GDM1 (cell line): ENCODE results near the gene TRIM17.

Experiments
- DNase-seq: peaks from one replicate; lab custom pipeline; 2025; lab: John Stamatoyannopoulos, UW

Gene TRIM17, protein sequence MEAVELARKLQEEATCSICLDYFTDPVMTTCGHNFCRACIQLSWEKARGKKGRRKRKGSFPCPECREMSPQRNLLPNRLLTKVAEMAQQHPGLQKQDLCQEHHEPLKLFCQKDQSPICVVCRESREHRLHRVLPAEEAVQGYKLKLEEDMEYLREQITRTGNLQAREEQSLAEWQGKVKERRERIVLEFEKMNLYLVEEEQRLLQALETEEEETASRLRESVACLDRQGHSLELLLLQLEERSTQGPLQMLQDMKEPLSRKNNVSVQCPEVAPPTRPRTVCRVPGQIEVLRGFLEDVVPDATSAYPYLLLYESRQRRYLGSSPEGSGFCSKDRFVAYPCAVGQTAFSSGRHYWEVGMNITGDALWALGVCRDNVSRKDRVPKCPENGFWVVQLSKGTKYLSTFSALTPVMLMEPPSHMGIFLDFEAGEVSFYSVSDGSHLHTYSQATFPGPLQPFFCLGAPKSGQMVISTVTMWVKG

GRCh38 chr1:228416217-228416933, at the start of gene TRIM17:
TSS of gene TRIM17 (minus strand) at chr1:228416861. CDS start at chr1:228415072, 1,789 bp downstream.
- no peak for DNase-seq

- DNase-seq: peak; percentile 29
These were observed 49.0 kb upstream of the TRIM17 start for GRCh38 chr1:228465571-228466146.

DNA sequence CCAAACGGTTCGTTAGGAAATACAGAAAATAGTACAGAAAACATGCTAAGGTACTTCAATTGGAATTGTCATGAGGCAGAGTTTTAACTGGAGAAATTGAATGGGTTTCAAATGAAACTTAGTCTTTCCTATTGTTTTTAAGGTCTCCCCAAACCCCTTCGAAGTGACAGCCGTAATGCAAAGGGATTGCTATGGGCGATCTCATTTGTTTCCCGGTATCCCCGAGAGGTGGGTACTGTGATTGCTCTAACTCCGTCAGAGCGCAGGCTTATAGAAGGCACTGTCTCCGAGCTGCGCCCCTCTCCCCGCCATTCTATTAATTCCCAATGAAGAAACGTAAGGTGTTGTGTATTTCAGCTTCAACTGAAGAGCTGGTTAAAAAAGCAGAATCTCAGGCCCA, 48.5 kb upstream of the TRIM17 start:
- DNase-seq: no peak

GRCh38 chr1:228464487-228464983, 47.9 kb upstream of the TRIM17 start:
- DNase-seq: peak; percentile 60

- peak; percentile 79 for DNase-seq
These were observed 47.1 kb upstream of the TRIM17 start for GRCh38 chr1:228463559-228464455.

GRCh38 chr1:228463009-228463558, 46.4 kb upstream of the TRIM17 start:
- DNase-seq: no peak

DNA sequence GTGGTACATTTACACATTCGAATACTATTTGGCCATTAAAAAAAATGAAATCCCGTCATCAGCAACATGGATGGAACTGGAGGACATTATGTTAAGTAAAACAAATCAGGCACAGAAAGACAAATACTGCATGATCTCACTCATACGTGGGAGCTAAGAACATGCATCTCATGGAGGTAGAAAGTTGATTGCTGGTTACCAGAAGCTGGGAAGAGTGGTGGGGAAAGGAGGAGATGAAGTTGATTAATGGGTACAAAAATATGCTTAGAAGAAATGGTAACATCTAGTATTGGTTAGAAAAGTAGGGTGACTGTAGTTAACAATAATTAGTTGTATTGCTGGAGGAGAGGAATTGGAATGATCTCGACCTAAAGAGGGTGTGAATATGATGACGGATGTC, 45.9 kb upstream of the TRIM17 start:
- no peak for DNase-seq

- no peak for DNase-seq
These were observed 44.2 kb upstream of the TRIM17 start for GRCh38 chr1:228460821-228461220.

DNA sequence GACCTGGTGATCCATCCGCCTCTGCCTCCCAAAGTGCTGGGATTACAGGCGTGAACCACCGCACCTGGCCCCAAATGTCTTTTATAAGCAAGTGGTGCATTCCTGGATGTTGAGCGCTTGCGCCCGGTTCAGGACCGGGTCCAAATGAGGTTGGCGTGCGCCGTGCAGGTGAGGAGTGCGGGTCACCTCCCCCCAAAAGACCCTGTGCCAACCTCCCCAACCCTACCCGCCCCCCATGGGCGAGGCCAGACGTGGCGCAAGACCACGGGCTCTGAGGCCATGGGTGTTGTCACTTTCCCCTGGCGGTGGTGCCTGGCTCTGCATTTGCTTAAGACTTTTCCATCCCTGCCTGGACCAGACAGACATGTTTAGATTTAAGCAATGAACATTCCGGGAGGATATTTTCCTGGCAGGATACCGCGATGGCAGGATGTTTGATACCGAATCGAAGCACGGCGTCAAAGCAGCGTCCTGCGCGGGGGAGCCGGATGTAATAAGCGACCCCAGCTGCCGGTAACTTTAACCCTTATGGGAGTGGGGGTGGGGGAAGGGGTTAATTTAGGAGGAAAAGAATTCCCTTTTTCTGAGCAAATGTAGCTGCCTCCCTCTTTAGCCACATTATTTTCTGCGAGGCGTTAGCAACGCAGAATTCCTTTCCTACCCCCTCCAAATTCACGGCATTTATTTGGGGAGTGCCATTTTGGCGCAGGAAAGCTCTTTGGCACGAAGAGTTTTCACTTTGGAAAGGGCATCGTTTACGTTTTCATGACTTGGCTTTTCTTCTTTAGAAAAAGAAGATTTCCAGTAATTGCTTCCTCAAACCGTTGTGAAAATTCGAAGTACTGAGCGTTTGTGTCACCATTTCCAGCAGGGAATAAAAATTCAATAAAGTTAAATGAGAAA, 42.7 kb upstream of the TRIM17 start:
- DNase-seq: peak; percentile 45

GRCh38 chr1:228457396-228458176, 40.9 kb upstream of the TRIM17 start:
- peak; percentile 96 for DNase-seq

DNA sequence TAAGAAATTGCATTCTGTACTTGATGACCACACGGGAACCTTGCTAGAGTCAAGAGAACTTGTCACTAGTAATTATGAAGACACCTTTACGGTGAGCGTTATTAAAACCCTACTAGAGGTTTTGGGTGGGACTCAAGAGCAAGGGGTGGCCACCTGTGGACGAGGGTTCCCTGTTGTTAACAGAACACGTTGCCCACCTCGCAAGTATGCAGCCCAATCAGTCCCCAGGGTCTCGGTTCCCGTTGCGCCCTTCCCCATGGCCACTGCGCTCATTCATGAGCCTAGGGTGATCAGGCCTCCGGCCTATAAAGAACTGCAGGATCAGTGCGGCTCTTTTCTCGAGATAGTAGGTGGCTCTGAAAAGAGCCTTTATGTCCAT, 40.3 kb upstream of the TRIM17 start:
- DNase-seq: no peak

DNA sequence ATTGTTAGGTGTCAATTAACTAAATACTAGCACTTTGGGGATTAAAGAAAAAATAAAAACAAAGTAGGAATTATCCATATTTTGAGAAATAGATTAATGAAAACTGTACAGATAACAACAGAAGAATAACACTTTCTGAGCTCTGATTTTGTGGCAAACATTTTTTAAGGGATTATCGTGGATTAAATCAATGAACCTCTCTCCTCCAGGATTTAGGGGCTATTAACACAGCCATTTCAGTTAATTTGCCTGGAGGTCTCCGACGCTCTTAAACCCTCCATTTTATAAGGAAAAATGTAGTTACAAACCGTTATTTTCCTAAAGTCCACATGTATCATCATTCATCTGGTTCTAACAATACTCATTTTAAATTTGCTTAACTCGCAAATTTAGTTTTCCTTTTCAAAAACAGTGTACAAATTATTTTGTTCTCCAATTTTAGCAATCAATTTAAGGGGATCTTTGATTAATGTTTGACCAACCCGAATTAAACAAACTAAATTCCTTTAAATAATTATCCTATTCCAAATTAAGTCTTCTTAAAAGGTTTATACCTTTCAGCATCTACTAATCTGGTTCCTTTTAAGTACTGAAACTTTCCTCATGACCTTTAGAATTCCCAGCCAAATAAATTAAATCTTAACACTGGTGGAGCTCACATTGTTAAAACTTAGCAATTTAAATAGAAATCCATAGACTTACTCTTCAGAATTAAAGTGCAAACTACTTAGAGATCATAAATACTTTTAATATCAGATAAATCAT, 39.8 kb upstream of the TRIM17 start:
- DNase-seq: no peak

GRCh38 chr1:228455715-228456114, 39.1 kb upstream of the TRIM17 start:
- peak; percentile 11 for DNase-seq

- DNase-seq: no peak
These were observed 37.6 kb upstream of the TRIM17 start for GRCh38 chr1:228454238-228454637.

- DNase-seq: no peak
These were observed 37.0 kb upstream of the TRIM17 start for GRCh38 chr1:228453614-228454013.

DNA sequence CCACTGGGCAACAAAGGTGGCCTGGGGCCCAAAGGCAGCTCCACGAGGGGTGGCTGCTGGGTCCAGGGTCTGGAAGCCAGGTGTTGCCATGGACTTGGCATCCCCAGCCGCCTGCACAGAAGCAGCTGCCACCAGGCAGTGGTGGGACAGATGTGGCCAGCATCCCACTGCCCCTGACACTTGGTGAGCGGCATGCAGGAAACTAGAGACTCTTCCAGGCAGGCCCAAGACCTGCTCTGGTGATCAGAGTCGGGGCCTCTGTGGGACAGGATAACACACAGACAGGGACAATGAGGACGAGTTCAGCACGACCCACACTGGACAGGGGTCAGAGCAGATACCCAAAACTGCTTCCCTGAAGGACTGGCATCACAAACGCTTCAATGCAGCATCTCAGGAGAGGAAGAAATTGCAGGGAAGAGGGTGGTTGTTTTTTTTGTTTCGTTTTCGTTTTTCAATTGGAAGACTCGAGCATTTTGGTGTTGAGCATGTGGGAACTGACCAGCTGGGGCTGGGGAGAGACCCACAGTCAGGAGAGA, 36.4 kb upstream of the TRIM17 start:
- no peak for DNase-seq

DNA sequence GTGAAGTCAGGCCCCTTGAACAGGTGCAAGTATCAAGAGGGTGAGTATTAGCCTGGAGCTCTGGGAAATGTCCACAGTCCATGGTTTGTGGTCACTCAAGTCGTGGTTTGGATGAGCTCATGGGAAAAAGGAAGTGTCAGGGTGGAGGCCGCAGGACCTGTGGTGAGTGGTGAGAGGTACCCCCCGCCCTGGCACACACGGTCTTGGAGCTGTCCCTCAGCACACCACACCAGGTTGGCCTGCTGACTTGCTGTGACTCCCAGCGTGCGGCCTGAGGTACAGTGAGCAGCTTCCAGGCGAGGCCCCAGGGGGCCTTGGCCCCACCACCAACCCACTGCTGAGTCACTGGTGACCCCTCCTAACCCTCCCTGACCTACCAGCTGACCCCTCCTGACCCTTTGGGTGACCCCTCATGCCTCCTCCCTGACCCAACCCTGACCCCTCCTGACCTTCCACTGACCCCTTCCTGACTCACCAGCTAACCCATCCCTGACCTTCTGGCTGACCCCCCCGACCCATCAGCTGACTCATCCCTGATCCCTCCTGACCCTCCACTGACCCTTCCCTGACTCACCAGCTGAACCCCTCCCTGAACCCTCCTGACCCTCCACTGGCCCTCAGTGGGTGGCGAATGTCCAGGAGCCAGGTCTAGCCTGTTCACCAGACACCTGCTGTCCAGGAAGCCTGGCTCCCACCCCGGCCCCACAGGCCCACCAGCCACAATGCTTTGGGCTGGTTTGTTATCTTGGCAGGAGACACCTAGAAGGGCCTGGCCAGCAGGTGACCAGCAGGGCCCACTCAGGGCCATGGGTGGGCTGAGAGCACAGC, 35.7 kb upstream of the TRIM17 start:
- no peak for DNase-seq

- no peak for DNase-seq
These were observed 33.5 kb upstream of the TRIM17 start for GRCh38 chr1:228450200-228450599.
